NOMO-1 treated with DMSO at 0.1 percent for 48 hours (cell line): ENCODE measurements around the gene AKAP13.
A peak's percentile ranks its signal among the peaks of the same experiment; 100 is the strongest.
"Not testable (repeated sequence)": the region's sequence is repeated elsewhere in the genome, so short reads cannot be mapped to it uniquely, and the experiment has no call there.

Source experiments
- DNase-seq: peaks from one replicate; lab custom pipeline; 2025; ENCODE audit not compliant: unreplicated experiment; lab: John Stamatoyannopoulos, UW

AKAP13 gene

GRCh38 chr15:85380217-85380811 is at the start of gene AKAP13:
Gene AKAP13 (plus strand): TSS chr15:85380603. CDS start chr15:85485721, 105,118 bp downstream.
- peak; percentile 97 for DNase-seq

GRCh38 chr15:85330901-85331588 is 49.4 kb upstream of the AKAP13 start:
- DNase-seq: peak; percentile 71

GRCh38 chr15:85331655-85332285 is 48.6 kb upstream of the AKAP13 start:
- no peak for DNase-seq

GRCh38 chr15:85333132-85333831 is 47.1 kb upstream of the AKAP13 start:
- no peak for DNase-seq

GRCh38 chr15:85334241-85334640 is 46.2 kb upstream of the AKAP13 start:
- DNase-seq: no peak

GRCh38 chr15:85335193-85335942 is 45.0 kb upstream of the AKAP13 start:
- no peak for DNase-seq

- DNase-seq: no peak
Observed at GRCh38 chr15:85336880-85337279, 43.5 kb upstream of the AKAP13 start.

- no peak for DNase-seq
Observed at GRCh38 chr15:85337425-85338074, 42.9 kb upstream of the AKAP13 start.

- DNase-seq: no peak
Observed at GRCh38 chr15:85340321-85340665, 40.1 kb upstream of the AKAP13 start.

GRCh38 chr15:85340852-85341251 is 39.6 kb upstream of the AKAP13 start:
- no peak for DNase-seq

- DNase-seq: not testable (repeated sequence)
Observed at GRCh38 chr15:85342163-85342562, 38.2 kb upstream of the AKAP13 start.

GRCh38 chr15:85343443-85343842 is 37.0 kb upstream of the AKAP13 start:
- peak; percentile 46 for DNase-seq

- not testable (repeated sequence) for DNase-seq
Observed at GRCh38 chr15:85344241-85344640, 36.2 kb upstream of the AKAP13 start.

GRCh38 chr15:85344653-85345114 is 35.7 kb upstream of the AKAP13 start:
- not testable (repeated sequence) for DNase-seq

- DNase-seq: not testable (repeated sequence)
Observed at GRCh38 chr15:85345196-85345918, 35.0 kb upstream of the AKAP13 start.

GRCh38 chr15:85346462-85347084 is 33.8 kb upstream of the AKAP13 start:
- DNase-seq: not testable (repeated sequence)

- not testable (repeated sequence) for DNase-seq
Observed at GRCh38 chr15:85347264-85348047, 32.9 kb upstream of the AKAP13 start.

- DNase-seq: not testable (repeated sequence)
Observed at GRCh38 chr15:85348048-85348766, 32.2 kb upstream of the AKAP13 start.
